Endothelial cell of umbilical vein (primary cell): Measurements from ENCODE around the gene DENND1A. TPM values are rescaled to one million over a fixed set of nuclear protein-coding genes. Genes with fewer than 3 reads are reported as not detected.

Experiments
- BruUV-seq: library from RNA; stranded (reverse); fragments of 400-500 nt; replicated peaks from 2 replicates; lab custom pipeline; 2021; lab: Mats Ljungman, UMichigan
- CTCF ChIA-PET: fragments of 300-600, 350-600 bp; sonication (Branson Sonifier 250); formaldehyde crosslinking; loops from one replicate; lab custom pipeline; 2021; ENCODE audit warnings: antibody characterized with exemption, inconsistent platforms; lab: Charles Lee
- POLR2A ChIA-PET: fragments of 300-600, 350-600 bp; sonication (Branson Sonifier 250); formaldehyde crosslinking; loops from one replicate; lab custom pipeline; 2021; ENCODE audit warnings: antibody characterized with exemption, inconsistent platforms; lab: Charles Lee
- DNase-seq: peaks from one replicate; pipeline ENCODE4 v3.0.0-alpha.2; 2011; ENCODE audit warnings: low read depth, low spot score
- FAIRE-seq: peaks from 2 replicates; lab custom pipeline; 2011; peaks lifted over from hg19 to GRCh38; lab: Jason Lieb, UNC
- H2AFZ ChIP-seq: 2 replicates; pipeline ENCODE4 v1.6.0; 2012; ENCODE audit warnings: low read depth, low read length, control low read depth, inconsistent platforms
- H3K27ac ChIP-seq: 2 replicates; pipeline ENCODE4 v1.5.1; 2011; ENCODE audit warnings: low read depth, mild to moderate bottlenecking, control low read depth, low read length, moderate library complexity; ENCODE audit not compliant: insufficient read depth
- H3K27me3 ChIP-seq, 2 experiments: 2 replicates each; pipeline versions ENCODE4 v1.6.0 to v1.6.1; 2011; ENCODE audit warnings: low read length in 2 of 2, mixed read lengths in 1 of 2; ENCODE audit not compliant: control insufficient read depth in 2 of 2, insufficient read depth in 2 of 2
- H3K36me3 ChIP-seq, 2 experiments: 2 replicates in 1 of 2; 3 replicates in 1 of 2; pipeline ENCODE4 v1.5.1; 2011; ENCODE audit warnings: low read length in 2 of 2, mild to moderate bottlenecking in 1 of 2, moderate library complexity in 1 of 2; ENCODE audit not compliant: control insufficient read depth in 2 of 2, insufficient read depth in 2 of 2; ENCODE audit errors: extremely low read depth in 1 of 2
- H3K4me1 ChIP-seq: 3 replicates; pipeline ENCODE4 v1.5.1; 2011; ENCODE audit warnings: mild to moderate bottlenecking, low read length; ENCODE audit not compliant: control insufficient read depth, insufficient read depth; ENCODE audit errors: extremely low read depth
- H3K4me2 ChIP-seq: 2 replicates; pipeline ENCODE4 v1.6.1; 2011; ENCODE audit warnings: low read length, control low read depth, mixed read lengths; ENCODE audit not compliant: insufficient read depth
- H3K4me3 ChIP-seq, 3 experiments: fragments of 200-600 bp in 1 of 3; sonication (generic), shearing (Covaris generic) in 1 of 3; replicated peaks in 1 of 3; 2 replicates each; pipeline ENCODE4 v1.5.1; 2011 to 2016; ENCODE audit warnings: control low read depth in 3 of 3, low read length in 3 of 3, mild to moderate bottlenecking in 2 of 3, inconsistent platforms in 1 of 3, low read depth in 1 of 3, moderate library complexity in 1 of 3; ENCODE audit not compliant: insufficient read depth in 1 of 3
- H3K79me2 ChIP-seq: 2 replicates; pipeline ENCODE4 v1.6.0; 2012; ENCODE audit warnings: low read length, inconsistent platforms; ENCODE audit not compliant: control insufficient read depth, insufficient read depth
- H3K9ac ChIP-seq: replicated peaks from 2 replicates; pipeline ENCODE3; 2011; ENCODE audit warnings: low read length, control low read depth; ENCODE audit not compliant: insufficient read depth; ENCODE audit errors: extremely low read depth
- H3K9me1 ChIP-seq: replicated peaks from 3 replicates; pipeline ENCODE4 v1.6.0; 2011; ENCODE audit warnings: mild to moderate bottlenecking, low read length; ENCODE audit not compliant: control insufficient read depth, insufficient read depth; ENCODE audit errors: extremely low read depth
- H3K9me3 ChIP-seq: replicated peaks from 2 replicates; pipeline ENCODE4 v1.5.1; 2012; ENCODE audit warnings: low read length, inconsistent platforms; ENCODE audit not compliant: control insufficient read depth, insufficient read depth
- H4K20me1 ChIP-seq: replicated peaks from 2 replicates; pipeline ENCODE3; 2011; ENCODE audit warnings: mild to moderate bottlenecking, low read length; ENCODE audit not compliant: control insufficient read depth, insufficient read depth; ENCODE audit errors: extremely low read depth
- EZH2 ChIP-seq: IDR thresholded peaks from 2 replicates; pipeline ENCODE4 v1.6.1; 2012; ENCODE audit warnings: borderline replicate concordance, low read depth, mild to moderate bottlenecking, moderate library complexity, low read length, inconsistent platforms; ENCODE audit not compliant: severe bottlenecking
- FOS ChIP-seq: IDR thresholded peaks from 2 replicates; pipeline ENCODE4 v1.6.1; 2011; ENCODE audit warnings: mild to moderate bottlenecking, low read length, moderate library complexity, borderline replicate concordance; ENCODE audit not compliant: insufficient read depth
- GATA2 ChIP-seq: IDR thresholded peaks from 2 replicates; pipeline ENCODE4 v1.7.0; 2011; ENCODE audit warnings: low read depth, mild to moderate bottlenecking, moderate library complexity, mixed read lengths, low read length; ENCODE audit not compliant: insufficient read length, insufficient read depth
- JUN ChIP-seq: IDR thresholded peaks from 2 replicates; pipeline ENCODE4 v1.6.1; 2011; ENCODE audit warnings: borderline replicate concordance, low read depth; ENCODE audit not compliant: insufficient read length, insufficient read depth
- MYC ChIP-seq: IDR thresholded peaks from one replicate; pipeline ENCODE4 v1.6.1; 2011; ENCODE audit warnings: mild to moderate bottlenecking, low read depth, low read length
- POLR2A ChIP-seq: IDR thresholded peaks from 2 replicates; pipeline ENCODE4 v1.6.1; 2012; ENCODE audit warnings: low read depth, mild to moderate bottlenecking, control low read depth, low read length
- POLR2AphosphoS5 ChIP-seq: IDR thresholded peaks from 2 replicates; pipeline ENCODE4 v1.6.1; 2012; ENCODE audit warnings: low read depth, mild to moderate bottlenecking, control low read depth, low read length, moderate library complexity; ENCODE audit not compliant: insufficient read depth
- dilution Hi-C: fragments of 300-500 bp; cut with MboI; formaldehyde crosslinking; loops from one replicate; pipeline ENCODE4 v1.15.0; 2019; ENCODE audit warnings: low sequenced_read_pairs; ENCODE audit not compliant: extremely low pct_ligation_motif_present
- intact Hi-C: fragments of 100-400 bp; cut with micrococcal nuclease; formaldehyde crosslinking; loops from one replicate; pipeline ENCODE4 v1.10.0; 2022
- polyA plus RNA-seq, 4 experiments: library from polyadenylated mRNA; depleted of rRNA in 3 of 4; stranded (reverse) in 3 of 4; unstranded in 1 of 4; fragments of >200 nt; gene quantifications; 2 replicates each; pipeline versions ENCODE4 v1.2.1 to v1.2.3, GENCODE V29; 2011 to 2012; ENCODE audit warnings: missing spikeins in 1 of 4
- total RNA-seq: library from RNA; stranded (reverse); gene quantifications from 2 replicates; pipeline ENCODE4 v1.2.3, GENCODE V29; 2021
- TF ChIP-seq, protein P1 (sequence below): IDR thresholded peaks from 2 replicates; pipeline ENCODE4 v1.6.1; 2011; ENCODE audit not compliant: insufficient read depth, insufficient read length
- TF ChIP-seq, protein P2 (sequence below), 2 donors: IDR thresholded peaks; 1 replicate in 1 of 2; 2 replicates in 1 of 2; pipeline ENCODE4 v1.5.1; 2011; ENCODE audit warnings: low read length in 2 of 2, mild to moderate bottlenecking in 2 of 2, moderate library complexity in 2 of 2, control low read depth in 1 of 2, inconsistent platforms in 1 of 2, low read depth in 1 of 2; ENCODE audit not compliant: insufficient read depth in 1 of 2; ENCODE audit errors: extremely low read depth in 1 of 2

The DENND1A gene
- total and polyA plus RNA-seq, 2 donors (not counting 3 experiments of a cell fraction or from before 2014, with no cell fraction given), result 18.5 to 24.5 TPM

GRCh38 chr9:123933440-123934212 lies 3.7 kb upstream of the DENND1A start:
- FAIRE-seq (peak; percentile 66), DNase-seq (peak; percentile 37)
- H3K9ac ChIP-seq, result no peak overlapping the region
- no peak overlapping the region for H3K4me3 ChIP-seq
- intact Hi-C loops, result loop anchor here (5.0 kb wide), 1 partner anchor 79 kb away; the partner anchor contains the start of gene LHX2
- dilution Hi-C loops, result no loop called here
- no peaks in the 10 kb centered on the region for H3K36me3 ChIP-seq
- H3K27me3 ChIP-seq, result peaks cover 1 to 7% of the 10 kb centered on the region in 2 experiments
- BruUV-seq, result no TSS peak
- H3K27ac ChIP-seq, result no peak overlapping the region
- H2AFZ ChIP-seq, result no peak overlapping the region
- CTCF ChIA-PET, result interaction anchor here (0.6 to 1.5 kb wide), 2 partner anchors 13 to 205 kb away, joined by 3 read pairs; no protein-coding TSS in a partner anchor
- no peak overlapping the region for H3K4me2 ChIP-seq
- peaks cover 11% of the 10 kb centered on the region for H3K4me1 ChIP-seq
- POLR2A ChIA-PET, result no interaction called here
- TF ChIP-seq MYC, result no peak
- TF ChIP-seq, protein P1, sequence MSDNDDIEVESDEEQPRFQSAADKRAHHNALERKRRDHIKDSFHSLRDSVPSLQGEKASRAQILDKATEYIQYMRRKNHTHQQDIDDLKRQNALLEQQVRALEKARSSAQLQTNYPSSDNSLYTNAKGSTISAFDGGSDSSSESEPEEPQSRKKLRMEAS, result no peak
- TF ChIP-seq, protein P2, sequence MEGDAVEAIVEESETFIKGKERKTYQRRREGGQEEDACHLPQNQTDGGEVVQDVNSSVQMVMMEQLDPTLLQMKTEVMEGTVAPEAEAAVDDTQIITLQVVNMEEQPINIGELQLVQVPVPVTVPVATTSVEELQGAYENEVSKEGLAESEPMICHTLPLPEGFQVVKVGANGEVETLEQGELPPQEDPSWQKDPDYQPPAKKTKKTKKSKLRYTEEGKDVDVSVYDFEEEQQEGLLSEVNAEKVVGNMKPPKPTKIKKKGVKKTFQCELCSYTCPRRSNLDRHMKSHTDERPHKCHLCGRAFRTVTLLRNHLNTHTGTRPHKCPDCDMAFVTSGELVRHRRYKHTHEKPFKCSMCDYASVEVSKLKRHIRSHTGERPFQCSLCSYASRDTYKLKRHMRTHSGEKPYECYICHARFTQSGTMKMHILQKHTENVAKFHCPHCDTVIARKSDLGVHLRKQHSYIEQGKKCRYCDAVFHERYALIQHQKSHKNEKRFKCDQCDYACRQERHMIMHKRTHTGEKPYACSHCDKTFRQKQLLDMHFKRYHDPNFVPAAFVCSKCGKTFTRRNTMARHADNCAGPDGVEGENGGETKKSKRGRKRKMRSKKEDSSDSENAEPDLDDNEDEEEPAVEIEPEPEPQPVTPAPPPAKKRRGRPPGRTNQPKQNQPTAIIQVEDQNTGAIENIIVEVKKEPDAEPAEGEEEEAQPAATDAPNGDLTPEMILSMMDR (IDR thresholded peaks at IDR 0.05; ENCODE audit: extremely low read depth in 1 of 2, insufficient read depth in 1 of 2, low read depth in 1 of 2, low read length in 2 of 2), result no peak
- peak; percentile 58 for TF ChIP-seq GATA2
- TF ChIP-seq POLR2A, result no peak
- TF ChIP-seq FOS, result peak; percentile 48
- no peak for TF ChIP-seq EZH2
- TF ChIP-seq JUN, result peak; percentile 12
- TF ChIP-seq POLR2AphosphoS5, result peak; percentile 34
- peaks cover 7% of the 10 kb centered on the region for H3K79me2 ChIP-seq
- no peaks in the 10 kb centered on the region for H3K9me1 ChIP-seq
- no peaks in the 10 kb centered on the region for H3K9me3 ChIP-seq
- no peaks in the 10 kb centered on the region for H4K20me1 ChIP-seq
